GM20000 (cell line): ENCODE measurements around the gene SEPTIN2.
"Not testable (repeated sequence)": the region's sequence is repeated elsewhere in the genome, so short reads cannot be mapped to it uniquely, and the experiment has no call there.

Experiments used
- DNase-seq: peaks from one replicate; pipeline ENCODE4 v3.0.0; 2012; ENCODE audit warnings: low spot score
- TF ChIP-seq, protein P1 (sequence below): IDR thresholded peaks from 2 replicates; pipeline ENCODE4 v1.5.1; 2012; ENCODE audit warnings: mild to moderate bottlenecking, control low read depth; ENCODE audit errors: extremely low read depth, missing control alignments

Gene SEPTIN2

DNA sequence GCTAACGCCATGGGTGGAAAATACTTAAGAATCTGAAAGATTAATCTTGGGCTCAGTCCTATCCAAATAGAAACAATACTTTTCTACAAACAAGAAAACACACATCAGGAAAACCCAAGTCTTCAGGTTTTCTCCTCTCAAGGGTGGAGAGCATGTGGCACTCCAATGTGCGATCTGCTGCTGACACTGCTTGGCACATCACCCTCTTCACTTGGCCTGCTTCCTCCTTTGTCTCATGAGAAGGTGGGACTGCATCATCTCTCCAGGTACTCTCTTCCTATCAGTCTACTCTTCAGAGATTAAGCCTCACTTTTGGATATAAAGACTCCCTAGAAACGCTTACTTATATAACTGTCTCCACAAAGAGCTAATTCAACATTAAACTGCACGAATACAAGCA, 26.7 kb upstream of the SEPTIN2 start:
- TF ChIP-seq, protein P1, sequence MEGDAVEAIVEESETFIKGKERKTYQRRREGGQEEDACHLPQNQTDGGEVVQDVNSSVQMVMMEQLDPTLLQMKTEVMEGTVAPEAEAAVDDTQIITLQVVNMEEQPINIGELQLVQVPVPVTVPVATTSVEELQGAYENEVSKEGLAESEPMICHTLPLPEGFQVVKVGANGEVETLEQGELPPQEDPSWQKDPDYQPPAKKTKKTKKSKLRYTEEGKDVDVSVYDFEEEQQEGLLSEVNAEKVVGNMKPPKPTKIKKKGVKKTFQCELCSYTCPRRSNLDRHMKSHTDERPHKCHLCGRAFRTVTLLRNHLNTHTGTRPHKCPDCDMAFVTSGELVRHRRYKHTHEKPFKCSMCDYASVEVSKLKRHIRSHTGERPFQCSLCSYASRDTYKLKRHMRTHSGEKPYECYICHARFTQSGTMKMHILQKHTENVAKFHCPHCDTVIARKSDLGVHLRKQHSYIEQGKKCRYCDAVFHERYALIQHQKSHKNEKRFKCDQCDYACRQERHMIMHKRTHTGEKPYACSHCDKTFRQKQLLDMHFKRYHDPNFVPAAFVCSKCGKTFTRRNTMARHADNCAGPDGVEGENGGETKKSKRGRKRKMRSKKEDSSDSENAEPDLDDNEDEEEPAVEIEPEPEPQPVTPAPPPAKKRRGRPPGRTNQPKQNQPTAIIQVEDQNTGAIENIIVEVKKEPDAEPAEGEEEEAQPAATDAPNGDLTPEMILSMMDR: no peak
- DNase-seq: no peak

DNA sequence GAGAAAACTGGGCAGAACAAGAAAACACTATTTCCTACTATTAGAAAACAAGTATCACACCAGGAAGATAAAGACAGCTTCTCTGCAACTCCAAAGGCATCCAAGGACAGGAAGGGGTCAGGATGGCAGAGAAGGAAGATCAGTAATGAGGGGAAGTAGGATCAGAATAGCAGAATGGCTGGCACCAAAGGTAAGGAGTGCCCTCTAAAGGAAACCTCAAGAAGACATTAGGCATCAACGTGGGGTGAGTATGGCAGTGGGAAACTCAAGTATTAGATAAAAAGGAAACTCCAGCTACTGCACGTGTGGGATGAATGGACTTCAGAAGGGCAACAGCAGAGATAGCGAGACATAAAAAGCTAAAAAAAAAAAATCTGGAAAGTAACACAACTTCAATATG, 26.1 kb upstream of the SEPTIN2 start:
- TF ChIP-seq, protein P1: no peak
- DNase-seq: no peak

DNA sequence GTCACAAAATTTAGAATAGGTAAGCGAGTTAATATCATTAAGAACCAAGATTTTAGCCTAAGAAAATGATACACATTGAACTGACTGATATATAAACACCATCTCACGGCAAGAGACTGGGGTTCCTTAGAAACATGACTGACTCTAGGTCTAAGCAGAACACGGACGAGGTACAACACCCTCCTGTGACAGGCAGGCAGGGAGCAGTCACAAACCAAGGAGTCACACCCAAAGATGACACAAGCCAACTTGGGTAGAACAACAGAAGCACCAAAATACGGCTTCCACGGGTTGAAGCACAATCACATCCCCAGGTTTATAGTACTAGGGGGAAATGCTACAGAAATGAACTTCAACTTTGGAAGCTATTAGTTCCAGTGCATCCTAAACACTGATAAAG, 24.6 kb upstream of the SEPTIN2 start:
- TF ChIP-seq, protein P1: no peak
- DNase-seq: no peak

GRCh38 chr2:241291977-241292376, 23.7 kb upstream of the SEPTIN2 start:
- TF ChIP-seq, protein P1: no peak
- DNase-seq: no peak

GRCh38 chr2:241293378-241293797, 22.3 kb upstream of the SEPTIN2 start:
- not testable (repeated sequence) for DNase-seq

GRCh38 chr2:241295326-241296095, 20.2 kb upstream of the SEPTIN2 start:
- DNase-seq: no peak
- TF ChIP-seq, protein P1: no peak

DNA sequence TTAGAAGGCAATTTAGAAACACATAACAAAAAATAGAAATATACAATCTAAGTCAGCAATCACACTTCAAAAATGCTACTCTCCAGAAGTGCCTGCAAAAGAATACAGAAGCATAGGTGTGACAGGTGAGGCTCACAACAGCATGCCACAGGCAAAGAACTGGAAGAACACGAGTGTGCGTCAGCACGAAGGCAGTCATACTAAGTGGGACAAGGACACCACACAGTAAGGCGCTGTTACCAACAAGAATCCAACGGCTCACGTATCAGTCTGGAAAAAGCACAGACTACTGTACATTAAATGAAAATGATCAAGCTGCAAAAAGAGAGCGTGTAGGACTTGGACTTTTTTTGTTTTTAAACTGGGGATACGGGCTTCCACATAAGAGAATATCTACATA, 19.0 kb upstream of the SEPTIN2 start:
- no peak for DNase-seq
- TF ChIP-seq, protein P1: no peak

- DNase-seq: no peak
- TF ChIP-seq, protein P1: no peak
Measured at GRCh38 chr2:241298673-241299072, 17.1 kb upstream of the SEPTIN2 start.
